ENCODE measurements around the gene CD1D.
"Not testable (repeated sequence)": the region's sequence is repeated elsewhere in the genome, so short reads cannot be mapped to it uniquely, and the experiment has no call there.

Gene CD1D

DNA sequence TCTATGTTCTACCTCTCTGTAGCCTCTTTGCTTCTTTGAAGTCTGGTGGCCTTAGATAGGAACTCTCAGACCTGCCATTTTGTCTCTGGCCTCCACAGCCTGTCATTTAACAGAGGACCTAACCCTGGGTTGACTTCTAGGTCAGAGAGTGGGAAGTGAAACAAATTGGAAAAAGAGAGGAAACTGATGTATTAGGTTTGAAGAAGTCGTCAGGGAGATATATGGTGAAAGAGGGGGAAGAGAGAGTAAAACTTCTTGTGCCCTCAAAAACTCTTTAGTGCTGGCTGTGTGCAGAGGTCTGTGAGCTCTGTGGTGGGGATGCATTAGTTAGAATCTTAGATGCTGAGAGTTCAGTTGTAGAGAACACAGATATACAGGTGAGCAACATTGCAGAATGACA lies 30.2 kb upstream of the CD1D start:
- H3K27me3 ChIP-seq (replicated peaks; ENCODE audit: control insufficient read depth, insufficient read depth, low read length) = no peaks in the 10 kb centered on the region
- H3K9me3 ChIP-seq (ENCODE audit: control insufficient read depth, low read length) = no peaks in the 10 kb centered on the region
- no peak for DNase-seq (ENCODE audit: low read depth)
- no peak overlapping the region for H3K9ac ChIP-seq (ENCODE audit: low read length)
- no peaks in the 10 kb centered on the region for H3K36me3 ChIP-seq (ENCODE audit: control insufficient read depth, insufficient read depth, low read length, severe bottlenecking)
- no peak overlapping the region for H3K4me3 ChIP-seq (ENCODE audit: low read length)
- H3K4me1 ChIP-seq (ENCODE audit: control insufficient read depth, insufficient read depth, low read length) = peaks cover 20% of the 10 kb centered on the region

DNA sequence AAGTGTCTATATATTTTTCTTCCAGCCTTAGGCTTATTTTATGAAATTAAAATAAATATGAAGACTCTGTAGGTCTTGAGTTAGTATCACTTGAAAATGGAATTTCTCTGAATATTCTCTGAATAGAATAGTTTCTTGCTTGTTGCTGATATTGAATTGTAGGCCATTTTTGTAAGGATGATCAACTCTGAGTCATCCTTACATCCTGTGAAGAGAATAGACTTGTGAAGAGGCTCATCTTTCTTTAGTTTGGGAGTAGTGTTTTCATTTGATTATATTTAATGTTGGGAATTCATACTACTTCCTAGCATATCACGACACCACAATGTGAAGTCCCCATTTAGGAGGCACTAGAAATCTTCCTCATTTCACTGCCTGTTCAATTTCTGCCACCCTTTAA lies 27.5 kb upstream of the CD1D start:
- DNase-seq (ENCODE audit: low read depth) = no peak
- no peak overlapping the region for H3K9ac ChIP-seq (ENCODE audit: low read length)
- H3K27me3 ChIP-seq (replicated peaks; ENCODE audit: control insufficient read depth, insufficient read depth, low read length) = no peaks in the 10 kb centered on the region
- no peaks in the 10 kb centered on the region for H3K36me3 ChIP-seq (ENCODE audit: control insufficient read depth, insufficient read depth, low read length, severe bottlenecking)
- H3K9me3 ChIP-seq (ENCODE audit: control insufficient read depth, low read length) = no peaks in the 10 kb centered on the region
- peaks cover 9% of the 10 kb centered on the region for H3K4me1 ChIP-seq (ENCODE audit: control insufficient read depth, insufficient read depth, low read length)
- H3K4me3 ChIP-seq (ENCODE audit: low read length) = no peak overlapping the region

DNA sequence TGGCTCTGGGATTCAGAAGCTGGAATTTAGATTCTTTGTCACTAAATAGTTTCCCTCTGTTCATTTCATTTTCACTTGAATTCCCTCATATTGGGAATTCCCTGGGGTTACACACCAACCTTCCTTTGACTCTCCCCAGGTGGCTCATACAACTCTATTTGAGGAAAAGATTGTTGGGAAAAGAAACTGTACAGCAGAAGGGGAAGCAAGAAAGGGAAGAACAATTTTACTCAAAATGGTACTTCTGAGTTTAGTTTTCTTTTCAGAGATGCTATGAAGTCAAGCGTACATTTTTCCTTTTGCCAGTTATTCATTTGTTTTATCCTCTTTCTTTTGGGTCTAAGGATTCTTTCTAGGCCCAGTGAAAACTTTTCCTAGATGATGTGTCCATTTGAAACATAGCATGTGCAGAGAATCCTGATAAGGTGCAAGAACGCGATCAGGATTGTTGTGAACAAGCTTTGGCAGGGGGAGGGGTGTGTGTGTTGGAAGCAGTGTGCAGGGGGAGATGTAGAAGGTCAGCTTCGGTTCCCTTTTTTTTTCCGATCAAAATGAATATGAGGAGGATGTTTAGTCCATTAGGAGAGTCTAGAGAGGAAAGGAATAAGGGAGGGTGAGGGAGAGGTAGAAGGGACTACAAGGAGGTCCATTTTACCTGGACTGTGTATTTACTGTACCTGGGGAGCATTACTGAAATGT lies 26.8 kb upstream of the CD1D start:
- Histone ChIP-seq H3K27me3 (replicated peaks; ENCODE audit: control insufficient read depth, insufficient read depth, low read length) (no peaks in the 10 kb centered on the region), H3K36me3 (ENCODE audit: control insufficient read depth, insufficient read depth, low read length, severe bottlenecking) (no peaks in the 10 kb centered on the region), H3K9me3 (ENCODE audit: control insufficient read depth, low read length) (no peaks in the 10 kb centered on the region), H3K4me1 (ENCODE audit: control insufficient read depth, insufficient read depth, low read length) (peaks cover 8% of the 10 kb centered on the region), H3K9ac (ENCODE audit: low read length) (no peak overlapping the region), H3K4me3 (ENCODE audit: low read length) (no peak overlapping the region)
- DNase-seq (ENCODE audit: low read depth) = no peak

DNA sequence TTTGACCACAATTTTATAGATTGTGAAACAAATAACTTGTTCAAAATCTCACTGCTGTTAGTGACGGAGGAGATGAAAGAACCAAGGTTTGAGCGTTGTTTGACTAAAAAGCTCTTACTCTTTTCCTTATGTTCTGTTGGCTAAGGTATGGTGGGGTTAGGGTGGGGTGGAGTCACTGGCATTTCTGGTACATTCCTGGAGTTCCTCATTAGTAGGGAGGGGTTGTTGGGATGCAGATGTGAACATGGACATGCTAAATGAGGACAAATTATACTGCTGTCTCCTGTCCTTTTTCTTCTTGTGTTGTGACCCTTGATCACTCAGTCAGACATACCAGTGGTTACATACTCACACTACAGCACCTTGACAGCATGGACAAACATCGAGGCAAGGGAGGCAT lies 26.2 kb upstream of the CD1D start:
- no peaks in the 10 kb centered on the region for H3K27me3 ChIP-seq (replicated peaks; ENCODE audit: control insufficient read depth, insufficient read depth, low read length)
- no peaks in the 10 kb centered on the region for H3K36me3 ChIP-seq (ENCODE audit: control insufficient read depth, insufficient read depth, low read length, severe bottlenecking)
- no peak for DNase-seq (ENCODE audit: low read depth)
- H3K4me1 ChIP-seq (ENCODE audit: control insufficient read depth, insufficient read depth, low read length) = peaks cover 3% of the 10 kb centered on the region
- H3K9ac ChIP-seq (ENCODE audit: low read length) = no peak overlapping the region
- no peaks in the 10 kb centered on the region for H3K9me3 ChIP-seq (ENCODE audit: control insufficient read depth, low read length)
- no peak overlapping the region for H3K4me3 ChIP-seq (ENCODE audit: low read length)

DNA sequence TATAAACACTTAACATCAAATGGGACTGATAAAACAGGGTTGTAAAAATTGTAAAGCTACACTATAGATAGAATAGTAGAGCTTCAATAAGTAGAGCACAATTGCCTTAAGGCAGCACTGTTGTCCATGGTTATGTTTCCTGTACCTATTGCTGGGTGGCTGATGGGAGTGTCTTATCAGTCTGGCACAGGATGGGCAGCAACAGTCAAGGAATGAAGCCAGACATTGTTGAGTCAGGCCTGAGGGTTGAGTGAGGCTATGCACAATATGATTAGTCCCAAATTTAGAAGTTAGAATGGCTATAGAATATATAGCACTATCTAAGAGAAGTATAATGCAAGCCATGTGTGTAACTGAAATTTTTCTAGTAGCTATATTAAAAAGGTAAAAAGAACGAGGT lies 25.0 kb upstream of the CD1D start:
- H3K4me3 ChIP-seq (ENCODE audit: low read length) = no peak overlapping the region
- H3K27me3 ChIP-seq (replicated peaks; ENCODE audit: control insufficient read depth, insufficient read depth, low read length) = peaks cover 3% of the 10 kb centered on the region
- H3K9me3 ChIP-seq (ENCODE audit: control insufficient read depth, low read length) = no peaks in the 10 kb centered on the region
- DNase-seq (ENCODE audit: low read depth) = no peak
- no peaks in the 10 kb centered on the region for H3K4me1 ChIP-seq (ENCODE audit: control insufficient read depth, insufficient read depth, low read length)
- H3K9ac ChIP-seq (ENCODE audit: low read length) = no peak overlapping the region
- H3K36me3 ChIP-seq (ENCODE audit: control insufficient read depth, insufficient read depth, low read length, severe bottlenecking) = no peaks in the 10 kb centered on the region

DNA sequence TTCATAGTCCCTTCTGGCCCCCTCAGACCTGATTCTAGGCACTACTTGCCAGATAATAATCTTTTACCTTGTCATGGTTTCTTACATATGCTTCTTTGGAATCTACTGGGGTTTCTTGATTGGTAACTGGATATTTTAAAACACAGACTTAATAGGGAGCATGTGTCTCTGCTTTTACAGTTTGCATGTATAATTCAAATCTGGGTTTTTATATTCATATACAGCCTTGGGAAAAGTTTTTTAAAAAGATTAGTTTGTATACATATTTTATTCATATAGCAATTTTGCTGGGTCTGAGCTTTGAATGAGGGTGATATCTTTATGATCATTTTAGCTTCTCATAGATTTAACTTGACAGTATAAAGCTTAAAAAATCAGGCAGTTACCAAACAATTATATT lies 21.1 kb upstream of the CD1D start:
- Histone ChIP-seq H3K4me3 (ENCODE audit: low read length) (no peak overlapping the region), H3K9me3 (ENCODE audit: control insufficient read depth, low read length) (no peaks in the 10 kb centered on the region), H3K36me3 (ENCODE audit: control insufficient read depth, insufficient read depth, low read length, severe bottlenecking) (no peaks in the 10 kb centered on the region), H3K4me1 (ENCODE audit: control insufficient read depth, insufficient read depth, low read length) (peaks cover 2% of the 10 kb centered on the region), H3K27me3 (replicated peaks; ENCODE audit: control insufficient read depth, insufficient read depth, low read length) (peaks cover 27% of the 10 kb centered on the region), H3K9ac (ENCODE audit: low read length) (no peak overlapping the region)
- DNase-seq (ENCODE audit: low read depth) = no peak

DNA sequence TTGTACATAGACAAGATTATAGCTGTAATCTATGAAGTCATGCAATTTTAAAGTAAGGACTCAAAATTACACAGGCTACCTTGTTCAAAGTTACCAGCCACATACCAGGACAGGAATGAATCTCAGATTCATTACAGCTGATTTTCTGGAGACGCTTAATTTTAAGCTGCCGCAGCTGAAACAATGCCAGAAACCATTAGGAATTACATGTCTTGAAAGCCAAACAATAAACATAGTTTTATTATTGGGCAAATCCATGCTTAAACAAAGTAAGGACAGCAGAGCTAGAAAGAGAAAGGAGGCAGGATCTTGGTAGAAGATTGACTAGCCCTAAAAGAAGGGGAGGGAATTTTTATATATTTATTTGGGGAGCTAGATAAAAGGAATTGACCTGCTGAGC lies 19.2 kb upstream of the CD1D start:
- Histone ChIP-seq H3K27me3 (replicated peaks; ENCODE audit: control insufficient read depth, insufficient read depth, low read length) (peaks cover 32% of the 10 kb centered on the region), H3K36me3 (ENCODE audit: control insufficient read depth, insufficient read depth, low read length, severe bottlenecking) (no peaks in the 10 kb centered on the region), H3K9me3 (ENCODE audit: control insufficient read depth, low read length) (peaks cover 6% of the 10 kb centered on the region), H3K9ac (ENCODE audit: low read length) (no peak overlapping the region), H3K4me3 (ENCODE audit: low read length) (no peak overlapping the region), H3K4me1 (ENCODE audit: control insufficient read depth, insufficient read depth, low read length) (peaks cover 2% of the 10 kb centered on the region)
- DNase-seq (ENCODE audit: low read depth) = no peak

DNA sequence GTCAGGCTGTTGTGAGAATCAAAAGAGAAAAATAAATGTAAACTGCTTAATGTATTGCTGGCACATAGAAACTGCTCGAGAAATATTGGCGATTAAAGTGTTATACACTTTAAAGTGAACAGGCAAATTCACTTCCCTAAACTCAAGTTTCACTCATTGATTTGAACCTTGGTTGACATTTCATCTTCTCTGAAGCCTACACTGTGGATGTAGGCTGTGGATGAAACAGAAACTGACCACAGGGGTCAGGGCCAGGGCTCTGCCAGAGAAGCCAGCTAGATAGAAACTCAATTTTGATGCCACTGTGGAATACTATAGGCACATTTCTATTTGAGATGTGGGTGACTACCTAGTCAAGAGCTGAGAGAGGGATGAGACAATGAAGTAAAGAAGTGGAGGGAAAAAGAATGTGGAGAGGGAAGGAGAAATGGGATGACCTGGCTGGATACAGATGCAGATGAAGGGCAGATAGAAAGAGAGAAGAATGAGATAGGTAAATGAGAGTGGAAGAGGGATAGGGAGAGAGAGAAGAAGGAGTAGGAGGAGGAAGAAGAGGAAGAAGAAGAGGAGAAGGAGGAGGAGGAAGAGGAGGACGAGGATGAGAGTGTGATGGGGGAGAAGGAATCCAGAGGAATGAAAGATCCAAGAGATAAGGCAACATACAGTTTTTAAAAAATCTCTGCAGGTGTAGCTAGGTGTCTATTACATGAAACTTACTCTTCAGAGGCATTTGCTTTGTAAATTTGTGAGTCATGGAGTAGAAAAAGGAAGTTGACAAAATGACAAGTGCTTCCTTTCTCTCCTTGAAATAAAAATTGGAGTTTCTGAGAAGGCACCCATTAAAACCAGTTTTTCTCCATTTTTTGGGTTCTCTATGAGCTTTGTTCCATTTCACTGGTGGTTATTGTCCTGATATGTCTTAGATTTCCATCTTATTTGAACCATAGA lies 17.4 kb upstream of the CD1D start:
- Histone ChIP-seq H3K27me3 (replicated peaks; ENCODE audit: control insufficient read depth, insufficient read depth, low read length) (peaks cover 37% of the 10 kb centered on the region), H3K4me1 (ENCODE audit: control insufficient read depth, insufficient read depth, low read length) (peaks cover 2% of the 10 kb centered on the region), H3K9ac (ENCODE audit: low read length) (no peak overlapping the region), H3K4me3 (ENCODE audit: low read length) (no peak overlapping the region), H3K9me3 (ENCODE audit: control insufficient read depth, low read length) (peaks cover 6% of the 10 kb centered on the region), H3K36me3 (ENCODE audit: control insufficient read depth, insufficient read depth, low read length, severe bottlenecking) (no peaks in the 10 kb centered on the region)
- DNase-seq (ENCODE audit: low read depth) = no peak

DNA sequence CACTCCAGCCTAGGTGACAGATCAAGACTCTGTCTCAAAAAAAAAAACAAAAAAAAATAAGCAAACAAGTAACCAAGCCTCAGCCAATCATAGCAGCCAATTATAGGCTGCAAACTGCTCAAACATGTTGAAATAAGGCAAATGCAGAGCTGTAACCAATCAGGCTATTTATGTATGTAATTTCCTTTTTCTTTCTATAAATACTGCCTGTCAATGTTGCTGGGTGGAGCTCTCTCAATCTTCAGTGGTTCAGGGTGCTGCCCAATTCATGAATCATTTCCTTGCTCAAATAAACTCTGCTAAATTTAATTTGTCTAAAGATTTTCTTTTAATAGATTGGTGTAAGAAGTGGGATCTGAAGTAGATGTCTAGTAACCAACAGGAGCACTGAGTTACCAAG lies 11.6 kb upstream of the CD1D start:
- Histone ChIP-seq H3K4me3 (ENCODE audit: low read length) (no peak overlapping the region), H3K27me3 (replicated peaks; ENCODE audit: control insufficient read depth, insufficient read depth, low read length) (peaks cover 15% of the 10 kb centered on the region), H3K9ac (ENCODE audit: low read length) (no peak overlapping the region), H3K4me1 (ENCODE audit: control insufficient read depth, insufficient read depth, low read length) (no peaks in the 10 kb centered on the region), H3K36me3 (ENCODE audit: control insufficient read depth, insufficient read depth, low read length, severe bottlenecking) (no peaks in the 10 kb centered on the region), H3K9me3 (ENCODE audit: control insufficient read depth, low read length) (peaks cover 12% of the 10 kb centered on the region)
- no peak for DNase-seq (ENCODE audit: low read depth)

DNA sequence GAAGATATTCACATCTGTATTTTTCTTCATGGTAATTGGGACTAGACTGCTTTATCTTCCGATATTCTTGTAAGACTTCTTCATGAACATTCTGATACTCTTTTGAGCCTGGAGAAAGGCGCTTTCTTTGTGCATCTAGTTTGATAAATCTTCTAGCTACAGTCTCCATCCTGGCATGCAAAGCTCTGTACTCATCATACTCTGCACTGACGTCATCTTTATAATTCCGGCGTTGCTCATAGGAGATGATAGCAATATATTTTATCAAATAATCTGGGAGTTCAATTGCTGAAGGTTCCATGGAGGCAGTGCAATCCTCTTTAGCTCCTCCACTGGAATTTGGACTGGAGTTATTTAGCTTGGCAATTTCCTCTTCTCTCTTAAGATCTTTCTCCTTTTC lies 4.8 kb upstream of the CD1D start:
- not testable (repeated sequence) for H3K9me3 ChIP-seq (ENCODE audit: control insufficient read depth, low read length); DNase-seq (ENCODE audit: low read depth); H3K36me3 ChIP-seq (ENCODE audit: control insufficient read depth, insufficient read depth, low read length, severe bottlenecking); H3K27me3 ChIP-seq (replicated peaks; ENCODE audit: control insufficient read depth, insufficient read depth, low read length); H3K4me3 ChIP-seq (ENCODE audit: low read length); H3K9ac ChIP-seq (ENCODE audit: low read length)
- H3K4me1 ChIP-seq (ENCODE audit: control insufficient read depth, insufficient read depth, low read length) = peaks cover 25% of the 10 kb centered on the region

DNA sequence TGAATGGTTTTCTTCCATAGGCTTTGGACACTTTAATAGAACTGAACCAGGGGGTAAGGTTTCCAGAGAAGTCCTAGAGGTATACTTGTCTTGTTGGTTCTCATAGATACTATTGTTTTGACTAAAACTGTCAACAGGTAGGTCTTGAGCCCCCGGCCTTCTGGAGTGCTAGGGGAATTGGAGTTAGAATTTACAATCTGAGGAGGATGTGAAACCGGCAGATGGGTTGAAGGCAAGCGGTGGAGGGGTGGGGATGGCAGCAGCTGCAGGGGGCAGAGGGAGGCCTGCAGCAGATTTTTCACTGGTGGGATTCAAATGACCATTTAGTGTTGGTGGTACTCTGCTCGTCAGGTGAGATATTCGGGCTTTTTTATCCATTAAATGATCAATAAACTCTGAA lies 4.3 kb upstream of the CD1D start:
- H3K4me1 ChIP-seq (ENCODE audit: control insufficient read depth, insufficient read depth, low read length) = peaks cover 28% of the 10 kb centered on the region
- no peak overlapping the region for H3K4me3 ChIP-seq (ENCODE audit: low read length)
- H3K27me3 ChIP-seq (replicated peaks; ENCODE audit: control insufficient read depth, insufficient read depth, low read length) = peaks cover 8% of the 10 kb centered on the region
- H3K9ac ChIP-seq (ENCODE audit: low read length) = no peak overlapping the region
- no peaks in the 10 kb centered on the region for H3K36me3 ChIP-seq (ENCODE audit: control insufficient read depth, insufficient read depth, low read length, severe bottlenecking)
- no peak for DNase-seq (ENCODE audit: low read depth)
- no peaks in the 10 kb centered on the region for H3K9me3 ChIP-seq (ENCODE audit: control insufficient read depth, low read length)

Measured in adipocyte (in vitro differentiated cells).